H1 (cell line): ENCODE results near the gene RNU6-9. TPM values are rescaled to one million over a fixed set of nuclear protein-coding genes. Genes with fewer than 3 reads are reported as not detected.

Experiments used
- CTCF ChIA-PET: fragments of 300-600 bp; sonication (Branson Sonifier 250); formaldehyde crosslinking; loops from one replicate; lab custom pipeline; 2021; ENCODE audit not compliant: partially characterized antibody; lab: Charles Lee
- POLR2A ChIA-PET: fragments of 300-600 bp; sonication (Branson Sonifier 250); formaldehyde crosslinking; loops from one replicate; lab custom pipeline; 2021; ENCODE audit warnings: inconsistent platforms; ENCODE audit not compliant: partially characterized antibody; lab: Charles Lee
- DNase-seq, 2 experiments: peaks; one replicate each; pipeline versions ENCODE4 v3.0.0 to v3.0.0-alpha.2; 2010 to 2022; ENCODE audit warnings: low spot score in 2 of 2, low read depth in 1 of 2, mixed read lengths in 1 of 2
- FAIRE-seq: peaks from 2 replicates; lab custom pipeline; 2011; peaks lifted over from hg19 to GRCh38; lab: Jason Lieb, UNC
- H2AFZ ChIP-seq: 2 replicates; pipeline ENCODE4 v1.8.1; 2012; ENCODE audit warnings: low read length, inconsistent platforms
- H2AK5ac ChIP-seq: 2 replicates; pipeline ENCODE4 v1.6.1; 2013; ENCODE audit warnings: low read depth, low read length
- H2BK120ac ChIP-seq: replicated peaks from 2 replicates; pipeline ENCODE3; 2013; ENCODE audit warnings: low read depth, low read length, inconsistent platforms
- H2BK12ac ChIP-seq: 2 replicates; pipeline ENCODE4 v1.6.1; 2013; ENCODE audit warnings: low read depth, low read length
- H2BK15ac ChIP-seq: 2 replicates; pipeline ENCODE4 v1.6.1; 2013; ENCODE audit warnings: low read length
- H2BK20ac ChIP-seq: 2 replicates; pipeline ENCODE4 v1.6.1; 2013; ENCODE audit warnings: low read length
- H2BK5ac ChIP-seq: 2 replicates; pipeline ENCODE4 v1.6.1; 2013; ENCODE audit warnings: low read depth, low read length
- H3K14ac ChIP-seq: 2 replicates; pipeline ENCODE4 v1.6.1; 2013; ENCODE audit warnings: inconsistent platforms; ENCODE audit not compliant: insufficient read length
- H3K18ac ChIP-seq: 2 replicates; pipeline ENCODE4 v1.6.1; 2013; ENCODE audit warnings: low read length; ENCODE audit errors: extremely low read depth
- H3K23ac ChIP-seq: 2 replicates; pipeline ENCODE4 v1.6.1; 2013; ENCODE audit warnings: inconsistent platforms; ENCODE audit not compliant: insufficient read length
- H3K23me2 ChIP-seq: 2 replicates; pipeline ENCODE4 v1.6.1; 2013; ENCODE audit warnings: low read depth, low read length
- H3K27ac ChIP-seq: 2 replicates; pipeline ENCODE4 v1.6.1; 2011; ENCODE audit warnings: low read depth, low read length, inconsistent platforms
- H3K27me3 ChIP-seq, 4 experiments: replicated peaks in 1 of 4; 1 replicate in 1 of 4; 2 replicates in 3 of 4; pipeline versions ENCODE4 v1.6.1 to v1.8.1; 2011 to 2013; ENCODE audit warnings: low read length in 3 of 4, mild to moderate bottlenecking in 3 of 4, inconsistent platforms in 2 of 4, mixed read lengths in 2 of 4, moderate library complexity in 1 of 4; ENCODE audit not compliant: control insufficient read depth in 3 of 4, insufficient read depth in 3 of 4; ENCODE audit errors: extremely low read depth in 1 of 4
- H3K36me3 ChIP-seq, 4 experiments: 2 replicates each; pipeline versions ENCODE4 v1.6.1 to v1.8.1; 2011 to 2013; ENCODE audit warnings: mild to moderate bottlenecking in 4 of 4, low read length in 3 of 4, moderate library complexity in 2 of 4, control low read depth in 1 of 4, inconsistent platforms in 1 of 4; ENCODE audit not compliant: insufficient read depth in 4 of 4, control insufficient read depth in 2 of 4
- H3K4ac ChIP-seq: replicated peaks from 2 replicates; pipeline ENCODE3; 2013; ENCODE audit warnings: low read length, low read depth, mixed read lengths, inconsistent platforms; ENCODE audit not compliant: insufficient read length
- H3K4me1 ChIP-seq, 4 experiments: replicated peaks in 1 of 4; 1 replicate in 1 of 4; 2 replicates in 3 of 4; pipeline versions ENCODE4 v1.6.1 to v1.8.1; 2011 to 2013; ENCODE audit warnings: low read length in 3 of 4, inconsistent platforms in 2 of 4, mixed read lengths in 1 of 4; ENCODE audit not compliant: insufficient read depth in 4 of 4, control insufficient read depth in 3 of 4
- H3K4me2 ChIP-seq, 2 experiments: 2 replicates each; pipeline versions ENCODE4 v1.6.1 to v1.8.1; 2011 to 2013; ENCODE audit warnings: low read depth in 2 of 2, low read length in 2 of 2, control low read depth in 1 of 2, inconsistent platforms in 1 of 2, mild to moderate bottlenecking in 1 of 2; ENCODE audit not compliant: insufficient read depth in 1 of 2
- H3K4me3 ChIP-seq, 4 experiments: fragments of 200-600, 300-600 bp in 1 of 4; sonication (generic), shearing (Covaris generic), sonication (Bioruptor Twin) in 1 of 4; 2 replicates each; pipeline versions ENCODE4 v1.5.1 to v1.8.1; 2011 to 2016; ENCODE audit warnings: low read length in 4 of 4, low read depth in 3 of 4, control low read depth in 2 of 4, inconsistent platforms in 2 of 4, mild to moderate bottlenecking in 2 of 4, mixed read lengths in 1 of 4, moderate library complexity in 1 of 4; ENCODE audit not compliant: insufficient read depth in 2 of 4; ENCODE audit errors: extremely low read depth in 1 of 4
- H3K56ac ChIP-seq: replicated peaks from 2 replicates; pipeline ENCODE3; 2013; ENCODE audit warnings: low read depth, mild to moderate bottlenecking, mixed read lengths, low read length, inconsistent platforms; ENCODE audit not compliant: insufficient read length
- H3K79me1 ChIP-seq: 2 replicates; pipeline ENCODE4 v1.6.1; 2013; ENCODE audit warnings: low read depth, low read length, control low read depth
- H3K79me2 ChIP-seq, 2 experiments: 2 replicates each; pipeline versions ENCODE4 v1.6.1 to v1.8.1; 2012 to 2013; ENCODE audit warnings: low read length in 2 of 2, mild to moderate bottlenecking in 2 of 2, inconsistent platforms in 1 of 2; ENCODE audit not compliant: insufficient read depth in 2 of 2, control insufficient read depth in 1 of 2
- H3K9ac ChIP-seq, 4 experiments: replicated peaks in 1 of 4; 1 replicate in 1 of 4; 2 replicates in 3 of 4; pipeline versions ENCODE4 v1.6.1 to v1.8.1; 2011 to 2013; ENCODE audit warnings: low read depth in 3 of 4, low read length in 3 of 4, control low read depth in 2 of 4, mild to moderate bottlenecking in 2 of 4, moderate library complexity in 2 of 4, inconsistent platforms in 1 of 4; ENCODE audit errors: extremely low read depth in 1 of 4
- H3K9me3 ChIP-seq, 2 experiments: 2 replicates each; pipeline versions ENCODE4 v1.6.1 to v1.8.1; 2012 to 2013; ENCODE audit warnings: mild to moderate bottlenecking in 2 of 2, moderate library complexity in 2 of 2, control low read depth in 1 of 2, inconsistent platforms in 1 of 2, low read depth in 1 of 2, low read length in 1 of 2, mixed read lengths in 1 of 2; ENCODE audit not compliant: insufficient read depth in 2 of 2
- H4K20me1 ChIP-seq, 2 experiments: replicated peaks in 1 of 2; 2 replicates each; pipeline versions ENCODE3 to v1.8.1; 2011 to 2013; ENCODE audit warnings: inconsistent platforms in 2 of 2, low read length in 2 of 2, mild to moderate bottlenecking in 1 of 2; ENCODE audit not compliant: insufficient read depth in 2 of 2, control insufficient read depth in 1 of 2
- H4K5ac ChIP-seq: 2 replicates; pipeline ENCODE4 v1.6.1; 2013; ENCODE audit warnings: low read length, low read depth, mixed read lengths, inconsistent platforms; ENCODE audit not compliant: insufficient read length
- H4K8ac ChIP-seq: 2 replicates; pipeline ENCODE4 v1.8.0; 2013; ENCODE audit warnings: mild to moderate bottlenecking, moderate library complexity, low read length, inconsistent platforms; ENCODE audit not compliant: insufficient read depth; ENCODE audit errors: extremely low read depth
- H4K91ac ChIP-seq: replicated peaks from 2 replicates; pipeline ENCODE3; 2013; ENCODE audit warnings: low read length, mixed read lengths, inconsistent platforms; ENCODE audit not compliant: insufficient read length
- ATF2 ChIP-seq: IDR thresholded peaks from 2 replicates; pipeline ENCODE4 v1.6.1; 2012; ENCODE audit warnings: low read length, inconsistent platforms
- BACH1 ChIP-seq: IDR thresholded peaks from 2 replicates; pipeline ENCODE4 v1.6.1; 2012; ENCODE audit warnings: low read length, improper control_type of control experiment
- BRCA1 ChIP-seq: IDR thresholded peaks from 2 replicates; pipeline ENCODE4 v1.6.1; 2012; ENCODE audit warnings: low read depth, low read length, improper control_type of control experiment
- CREB1 ChIP-seq: IDR thresholded peaks from 2 replicates; pipeline ENCODE4 v1.6.1; 2012; ENCODE audit warnings: inconsistent platforms
- EGR1 ChIP-seq: IDR thresholded peaks from 2 replicates; pipeline ENCODE4 v1.6.1; 2011; ENCODE audit warnings: low read depth, low read length, borderline replicate concordance
- GTF2F1 ChIP-seq: IDR thresholded peaks from 2 replicates; pipeline ENCODE4 v1.6.1; 2012; ENCODE audit warnings: low read depth, low read length, improper control_type of control experiment, borderline replicate concordance
- SAP30 ChIP-seq: fragments of 300-600 bp; sonication (generic); IDR thresholded peaks from 2 replicates; pipeline ENCODE4 v1.7.1; 2012; ENCODE audit warnings: low read length, moderate library complexity, mild to moderate bottlenecking, inconsistent platforms; ENCODE audit not compliant: insufficient read depth, insufficient replicate concordance
- SIN3A ChIP-seq, 2 experiments: IDR thresholded peaks in 1 of 2; conservative IDR thresholded peaks in 1 of 2; 2 replicates each; pipeline ENCODE4 v1.6.1; 2011 to 2012; ENCODE audit warnings: low read length in 2 of 2, improper control_type of control experiment in 1 of 2, low read depth in 1 of 2, mild to moderate bottlenecking in 1 of 2
- SRF ChIP-seq: IDR thresholded peaks from 2 replicates; pipeline ENCODE4 v1.6.1; 2011; ENCODE audit warnings: mild to moderate bottlenecking, low read depth, low read length, moderate library complexity
- TAF1 ChIP-seq: IDR thresholded peaks from 2 replicates; pipeline ENCODE4 v1.6.1; 2011; ENCODE audit warnings: mild to moderate bottlenecking, low read depth, low read length
- TCF12 ChIP-seq: IDR thresholded peaks from 2 replicates; pipeline ENCODE4 v1.6.1; 2011; ENCODE audit warnings: low read depth, mild to moderate bottlenecking, low read length
- YY1 ChIP-seq: IDR thresholded peaks from 2 replicates; pipeline ENCODE4 v1.6.1; 2011; ENCODE audit warnings: low read depth, mild to moderate bottlenecking, low read length
- WGBS, 2 experiments: shearing (Covaris generic) in 1 of 2; methylation state at CpG; one replicate each; pipeline versions ENCODE4 v1.1.6 to v1.1.7; 2013 to 2015; ENCODE audit warnings: low lambda C conversion rate in 2 of 2, mixed read lengths in 2 of 2, inconsistent platforms in 1 of 2, low coverage in 1 of 2, missing lambda C conversion rate in 1 of 2; ENCODE audit not compliant: insufficient replicate concordance in 2 of 2, insufficient coverage in 1 of 2, insufficient read length in 1 of 2; ENCODE audit errors: extremely low coverage in 1 of 2, missing lambda C conversion rate in 1 of 2; 5-methylcytosine and 5-hydroxymethylcytosine counted together
- polyA plus RNA-seq, 7 experiments: library from polyadenylated mRNA; depleted of rRNA in 3 of 7; stranded (reverse) in 5 of 7; unstranded in 2 of 7; fragments of >200 nt in 5 of 7; fragments of 200-250 nt in 2 of 7; gene quantifications; 1 replicate in 5 of 7; 2 replicates in 1 of 7; 4 replicates in 1 of 7; pipeline versions ENCODE4 v1.2.1 to v1.2.3, GENCODE V29; 2011 to 2013; ENCODE audit warnings: missing spikeins in 2 of 7, mixed read lengths in 2 of 7
- total RNA-seq: library from RNA; stranded (reverse); fragmentation: NEBNext Ultra II Directional; extraction: Animal tissue kit (Norgen Biotek cat#: 25700); gene quantifications from 2 replicates; pipeline ENCODE4 v1.2.1, GENCODE V29; 2021
- TF ChIP-seq, protein P1 (sequence below): IDR thresholded peaks from 2 replicates; pipeline ENCODE4 v1.6.1; 2012; ENCODE audit warnings: inconsistent platforms

RNU6-9 gene
- total and polyA plus RNA-seq, 2 of the 8 experiments (the other 6 are each of a cell fraction or from before 2014, with no cell fraction given) = not detected

GRCh38 chr19:854549-854948 lies 38.7 kb upstream of the RNU6-9 start:
- H3K23ac ChIP-seq = no peak overlapping the region
- no peak for FAIRE-seq
- H3K27me3 ChIP-seq = peaks cover 0 to 8% (median under 1%) of the 10 kb centered on the region in 4 experiments; a peak in 3 of 7 replicates
- TF ChIP-seq TCF12 (no peak), ATF2 (no peak), TAF1 (no peak), CREB1 (no peak), SRF (no peak), SAP30 (no peak), GTF2F1 (no peak), BACH1 (no peak), SIN3A (conservative IDR thresholded peaks at IDR 0.05 in 1 of 2, IDR thresholded peaks at IDR 0.05 in 1 of 2; ENCODE audit: low read depth in 1 of 2, low read length in 2 of 2) (no peak), EGR1 (no peak), YY1 (no peak), BRCA1 (no peak)
- TF ChIP-seq, protein P1, sequence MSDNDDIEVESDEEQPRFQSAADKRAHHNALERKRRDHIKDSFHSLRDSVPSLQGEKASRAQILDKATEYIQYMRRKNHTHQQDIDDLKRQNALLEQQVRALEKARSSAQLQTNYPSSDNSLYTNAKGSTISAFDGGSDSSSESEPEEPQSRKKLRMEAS = no peak

More at GRCh38 chr19:854549-854948, 38.7 kb upstream of the RNU6-9 start:
- no peak overlapping the region for H3K56ac ChIP-seq
- POLR2A ChIA-PET = interaction anchor here (0.9 kb wide), 1 partner anchor 41 kb away, joined by 4 read pairs; no protein-coding TSS in a partner anchor
- no peaks in the 10 kb centered on the region for H3K4me1 ChIP-seq
- H3K14ac ChIP-seq = no peak overlapping the region
- CTCF ChIA-PET = interaction anchor here (0.6 to 3.1 kb wide), 7 partner anchors 9 to 121 kb away, joined by 3 to 18 read pairs (median 5); no protein-coding TSS in a partner anchor
- H3K23me2 ChIP-seq = no peaks in the 10 kb centered on the region
- H3K36me3 ChIP-seq = no peaks in the 10 kb centered on the region
- H3K79me2 ChIP-seq = no peaks in the 10 kb centered on the region
- H4K91ac ChIP-seq = no peak overlapping the region
- H2BK120ac ChIP-seq = no peak overlapping the region
- no peak overlapping the region for H2BK12ac ChIP-seq
- H3K79me1 ChIP-seq = no peaks in the 10 kb centered on the region
- no peak overlapping the region for H2AK5ac ChIP-seq
- H4K8ac ChIP-seq = no peak overlapping the region; the same call in 1 of the 2 replicates
- H3K18ac ChIP-seq = no peak overlapping the region
- H3K4me2 ChIP-seq = no peak overlapping the region
- H3K4ac ChIP-seq = no peak overlapping the region
- no peak overlapping the region for H2BK5ac ChIP-seq
- H3K4me3 ChIP-seq = no peak overlapping the region
- no peak overlapping the region for H2BK15ac ChIP-seq
- peaks cover 0 to 3% of the 10 kb centered on the region in 2 experiments for H4K20me1 ChIP-seq
- H4K5ac ChIP-seq = no peak overlapping the region
- H3K9me3 ChIP-seq = no peaks in the 10 kb centered on the region
- H3K9ac ChIP-seq = no peak overlapping the region
- H3K27ac ChIP-seq = no peak overlapping the region
- H2BK20ac ChIP-seq = no peak overlapping the region
- no peak overlapping the region for H2AFZ ChIP-seq
- 84% methylated on average over 6 of the region's 6 CpGs; no CpG with 5 or more reads in 1 of the 2 experiments for WGBS, 2 experiments
- DNase-seq = no peak
